ENCODE measurements around the gene PDE3B. TPM values are rescaled to one million over a fixed set of nuclear protein-coding genes. Genes with fewer than 3 reads are reported as not detected.
A peak's percentile ranks its signal among the peaks of the same experiment; 100 is the strongest.

Gene PDE3B
- total RNA-seq, 1 experiment from 2014 or later, result 6.7 TPM

GRCh38 chr11:14773755-14774154, 130.2 kb downstream of the PDE3B start:
- H3K79me2 ChIP-seq (ENCODE audit: insufficient read depth, low read length), result no peaks in the 10 kb centered on the region
- intact Hi-C loops (cut with micrococcal nuclease), result no loop called here
- ChIA-PET RAD21 (ENCODE audit: low non-redundant PET in 1 of 2, low total read pairs in 2 of 2, uncharacterized antibody in 2 of 2, unreplicated experiment in 2 of 2) (no interaction called here), CTCF (interaction anchor here (0.7 to 1.5 kb wide), 4 partner anchors 9 to 16 kb away, joined by 3 to 6 read pairs (median 4); no protein-coding TSS in a partner anchor), POLR2A (no interaction called here)
- H3K36me3 ChIP-seq (ENCODE audit: control insufficient read depth in 1 of 2, insufficient read depth in 2 of 2, low read length in 2 of 2), result no peaks in the 10 kb centered on the region
- peak; percentile 67 for ATAC-seq
- no peaks in the 10 kb centered on the region for H3K27me3 ChIP-seq (ENCODE audit: insufficient read depth, low read length)
- no peak overlapping the region for H3K4me3 ChIP-seq (replicated peaks in 1 of 2; ENCODE audit: low read depth in 1 of 2, low read length in 2 of 2)
- H3K9ac ChIP-seq (ENCODE audit: low read length), result no peak overlapping the region
- no peak overlapping the region for H3K27ac ChIP-seq (ENCODE audit: low read depth, low read length)
- no peak overlapping the region for H3K4me2 ChIP-seq (ENCODE audit: low read length)
- DNase-seq (ENCODE audit: low read depth, low spot score), result no peak
- no peaks in the 10 kb centered on the region for H3K9me3 ChIP-seq (ENCODE audit: control insufficient read depth in 1 of 2, insufficient read depth in 1 of 2, low read depth in 1 of 2, low read length in 2 of 2)
- H3K4me1 ChIP-seq (ENCODE audit: control insufficient read depth in 1 of 2, insufficient read depth in 2 of 2, low read length in 2 of 2), result no peaks in the 10 kb centered on the region
- H3K9me2 ChIP-seq (ENCODE audit: insufficient read depth), result no peaks in the 10 kb centered on the region; the same call in 1 of the 2 replicates
- no TSS peak for BruUV-seq (replicated peaks)
- H4K20me1 ChIP-seq (ENCODE audit: insufficient read depth), result no peaks in the 10 kb centered on the region
- no peak overlapping the region for H2AFZ ChIP-seq (ENCODE audit: low read depth, low read length, poor library complexity, severe bottlenecking)
- TF ChIP-seq YY1 (IDR thresholded peaks at IDR 0.05; ENCODE audit: extremely low read depth, insufficient replicate concordance, low read depth, low read length) (no peak), CTCF (IDR thresholded peaks at IDR 0.05 in 2 of 3, conservative IDR thresholded peaks at IDR 0.05 in 1 of 3; ENCODE audit: borderline replicate concordance in 1 of 3, insufficient read depth in 1 of 3, low read depth in 2 of 3, low read length in 2 of 3) (peak in 2 of 3 experiments; percentile 46 to 52; a peak in 4 of 6 replicates), RAD21 (IDR thresholded peaks at IDR 0.05; ENCODE audit: low read depth) (peak; percentile 25; the same call in 1 of the 2 replicates)

GRCh38 chr11:14774721-14775120, 131.1 kb downstream of the PDE3B start:
- no peak overlapping the region for H3K4me2 ChIP-seq (ENCODE audit: low read length)
- no TSS peak for BruUV-seq (replicated peaks)
- POLR2A ChIA-PET, result no interaction called here
- DNase-seq (ENCODE audit: low read depth, low spot score), result no peak
- no peaks in the 10 kb centered on the region for H3K9me3 ChIP-seq (ENCODE audit: control insufficient read depth in 1 of 2, insufficient read depth in 1 of 2, low read depth in 1 of 2, low read length in 2 of 2)
- CTCF ChIA-PET, result interaction anchor here (1.4 to 1.5 kb wide), 2 partner anchors 10 to 15 kb away, joined by 5 to 6 read pairs; no protein-coding TSS in a partner anchor
- no peak overlapping the region for H3K9ac ChIP-seq (ENCODE audit: low read length)
- H3K27ac ChIP-seq (ENCODE audit: low read depth, low read length), result no peak overlapping the region
- no peak for ATAC-seq
- no peaks in the 10 kb centered on the region for H3K36me3 ChIP-seq (ENCODE audit: control insufficient read depth in 1 of 2, insufficient read depth in 2 of 2, low read length in 2 of 2)
- no peak overlapping the region for H3K4me3 ChIP-seq (replicated peaks in 1 of 2; ENCODE audit: low read depth in 1 of 2, low read length in 2 of 2)
- H4K20me1 ChIP-seq (ENCODE audit: insufficient read depth), result no peaks in the 10 kb centered on the region
- no peaks in the 10 kb centered on the region for H3K79me2 ChIP-seq (ENCODE audit: insufficient read depth, low read length)
- H2AFZ ChIP-seq (ENCODE audit: low read depth, low read length, poor library complexity, severe bottlenecking), result no peak overlapping the region
- RAD21 ChIA-PET (ENCODE audit: low non-redundant PET in 1 of 2, low total read pairs in 2 of 2, uncharacterized antibody in 2 of 2, unreplicated experiment in 2 of 2), result no interaction called here
- H3K27me3 ChIP-seq (ENCODE audit: insufficient read depth, low read length), result no peaks in the 10 kb centered on the region
- H3K9me2 ChIP-seq (ENCODE audit: insufficient read depth), result no peaks in the 10 kb centered on the region; the same call in 1 of the 2 replicates
- H3K4me1 ChIP-seq (ENCODE audit: control insufficient read depth in 1 of 2, insufficient read depth in 2 of 2, low read length in 2 of 2), result no peaks in the 10 kb centered on the region
- intact Hi-C loops (cut with micrococcal nuclease), result no loop called here
- TF ChIP-seq CEBPB (IDR thresholded peaks at IDR 0.05; ENCODE audit: low read depth) (no peak), SRF (IDR thresholded peaks at IDR 0.05; ENCODE audit: low read depth) (no peak), EGR1 (IDR thresholded peaks at IDR 0.05; ENCODE audit: low read depth) (no peak), ZNF274 (IDR thresholded peaks at IDR 0.05; ENCODE audit: low read depth, low read length) (no peak), ZFX (IDR thresholded peaks at IDR 0.05) (no peak), SP1 (IDR thresholded peaks at IDR 0.05; ENCODE audit: low read depth) (no peak), ZBTB33 (IDR thresholded peaks at IDR 0.05; ENCODE audit: extremely low read depth, insufficient replicate concordance, low read length) (no peak), FOSL1 (IDR thresholded peaks at IDR 0.05; ENCODE audit: low read depth) (no peak), TCF7L2 (IDR thresholded peaks at IDR 0.05; ENCODE audit: borderline replicate concordance, extremely low read depth, insufficient read depth, insufficient read length) (no peak), YY1 (IDR thresholded peaks at IDR 0.05; ENCODE audit: extremely low read depth, insufficient replicate concordance, low read depth, low read length) (no peak), RAD21 (IDR thresholded peaks at IDR 0.05; ENCODE audit: low read depth) (no peak), CBX3 (IDR thresholded peaks at IDR 0.05; ENCODE audit: low read depth) (no peak), JUND (IDR thresholded peaks at IDR 0.05) (no peak), EZH2 (IDR thresholded peaks at IDR 0.05) (no peak), MAX (IDR thresholded peaks at IDR 0.05) (no peak)
